ENCODE results near the gene HTR1E. TPM values are rescaled to one million over a fixed set of nuclear protein-coding genes. Genes with fewer than 3 reads are reported as not detected.

HTR1E gene
- total and polyA plus RNA-seq, 10 of the 15 experiments (the other 5 are each of a cell fraction or from before 2014, with no cell fraction given): not detected

- DNase-seq (ENCODE audit: low read depth, low spot score) (no peak), ATAC-seq (peak; percentile 70), FAIRE-seq (no peak)
- RAD21 ChIA-PET (ENCODE audit: unreplicated experiment): no interaction called here
- TF ChIP-seq RAD51 (IDR thresholded peaks at IDR 0.05): no peak
- peak; percentile 33; the same call in 1 of the 2 replicates for TF ChIP-seq SMC3 (IDR thresholded peaks at IDR 0.05; ENCODE audit: borderline replicate concordance, low read length)
- peak; percentile 48 for TF ChIP-seq RAD21 (IDR thresholded peaks at IDR 0.05; ENCODE audit: insufficient read depth, low read depth, low read length)
- no peak for TF ChIP-seq USF1 (IDR thresholded peaks at IDR 0.05; ENCODE audit: borderline replicate concordance, extremely low read length, insufficient read depth, low read depth, low read length)
- TF ChIP-seq, protein P1, sequence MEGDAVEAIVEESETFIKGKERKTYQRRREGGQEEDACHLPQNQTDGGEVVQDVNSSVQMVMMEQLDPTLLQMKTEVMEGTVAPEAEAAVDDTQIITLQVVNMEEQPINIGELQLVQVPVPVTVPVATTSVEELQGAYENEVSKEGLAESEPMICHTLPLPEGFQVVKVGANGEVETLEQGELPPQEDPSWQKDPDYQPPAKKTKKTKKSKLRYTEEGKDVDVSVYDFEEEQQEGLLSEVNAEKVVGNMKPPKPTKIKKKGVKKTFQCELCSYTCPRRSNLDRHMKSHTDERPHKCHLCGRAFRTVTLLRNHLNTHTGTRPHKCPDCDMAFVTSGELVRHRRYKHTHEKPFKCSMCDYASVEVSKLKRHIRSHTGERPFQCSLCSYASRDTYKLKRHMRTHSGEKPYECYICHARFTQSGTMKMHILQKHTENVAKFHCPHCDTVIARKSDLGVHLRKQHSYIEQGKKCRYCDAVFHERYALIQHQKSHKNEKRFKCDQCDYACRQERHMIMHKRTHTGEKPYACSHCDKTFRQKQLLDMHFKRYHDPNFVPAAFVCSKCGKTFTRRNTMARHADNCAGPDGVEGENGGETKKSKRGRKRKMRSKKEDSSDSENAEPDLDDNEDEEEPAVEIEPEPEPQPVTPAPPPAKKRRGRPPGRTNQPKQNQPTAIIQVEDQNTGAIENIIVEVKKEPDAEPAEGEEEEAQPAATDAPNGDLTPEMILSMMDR (IDR thresholded peaks at IDR 0.05 in 2 of 3, conservative IDR thresholded peaks at IDR 0.05 in 1 of 3; ENCODE audit: control insufficient read depth in 2 of 3, extremely low read depth in 1 of 3, insufficient read depth in 1 of 3, low read depth in 3 of 3, low read length in 3 of 3): peak; percentile 50 to 56 (median 51)
- TF ChIP-seq LARP7 (IDR thresholded peaks at IDR 0.05): no peak
- Histone ChIP-seq H3K27me3 (replicated peaks in 1 of 2; ENCODE audit: control insufficient read depth in 2 of 2, insufficient read depth in 2 of 2, low read length in 1 of 2) (peaks cover 0 to 5% of the 10 kb centered on the region in 2 experiments; a peak in 2 of 4 replicates), H4K20me1 (ENCODE audit: control insufficient read depth, insufficient read depth) (no peaks in the 10 kb centered on the region), H3K27ac (ENCODE audit: control insufficient read depth, insufficient read depth) (no peak overlapping the region), H3K36me3 (ENCODE audit: control insufficient read depth in 2 of 2, insufficient read depth in 2 of 2, low read length in 1 of 2) (no peaks in the 10 kb centered on the region), H3K4me3 (no peak overlapping the region), H3K4me1 (ENCODE audit: control insufficient read depth, insufficient read depth, low read length) (no peaks in the 10 kb centered on the region), H3K9me3 (replicated peaks; ENCODE audit: control insufficient read depth, insufficient read depth, low read length) (no peaks in the 10 kb centered on the region), H3K4me2 (ENCODE audit: control insufficient read depth, insufficient read depth) (no peak overlapping the region), H2AFZ (ENCODE audit: control insufficient read depth, low read depth, low read length) (no peak overlapping the region), H3K79me2 (ENCODE audit: control insufficient read depth, insufficient read depth, low read length) (no peaks in the 10 kb centered on the region), H3K9ac (ENCODE audit: control insufficient read depth, insufficient read depth, low read length) (no peak overlapping the region)
- in situ Hi-C loops (cut with MboI) (no loop called here), intact Hi-C loops (cut with micrococcal nuclease; ENCODE audit: unreplicated experiment) (loop anchor here (1.0 kb wide), 2 partner anchors 87 to 1107 kb away; no protein-coding TSS in a partner anchor)
- CTCF ChIA-PET: no interaction called here
- WGBS (ENCODE audit: insufficient coverage, insufficient replicate concordance, low lambda C conversion rate, missing lambda C conversion rate): 31% methylated on average over 3 of the region's 3 CpGs
- POLR2A ChIA-PET: no interaction called here
- no TSS peak for BruUV-seq (replicated peaks)
- SMC1A ChIA-PET (ENCODE audit: uncharacterized antibody, unreplicated experiment): no interaction called here
These were observed 92.5 kb downstream of the HTR1E start for GRCh38 chr6:87029711-87030314.

All from GM12878 (cell line).